Measurements from ENCODE around the gene CFAP46. TPM values are rescaled to one million over a fixed set of nuclear protein-coding genes. Genes with fewer than 3 reads are reported as not detected.

Gene CFAP46
- total RNA-seq, 1 donor from 2014 or later, result 1.3 TPM

DNA sequence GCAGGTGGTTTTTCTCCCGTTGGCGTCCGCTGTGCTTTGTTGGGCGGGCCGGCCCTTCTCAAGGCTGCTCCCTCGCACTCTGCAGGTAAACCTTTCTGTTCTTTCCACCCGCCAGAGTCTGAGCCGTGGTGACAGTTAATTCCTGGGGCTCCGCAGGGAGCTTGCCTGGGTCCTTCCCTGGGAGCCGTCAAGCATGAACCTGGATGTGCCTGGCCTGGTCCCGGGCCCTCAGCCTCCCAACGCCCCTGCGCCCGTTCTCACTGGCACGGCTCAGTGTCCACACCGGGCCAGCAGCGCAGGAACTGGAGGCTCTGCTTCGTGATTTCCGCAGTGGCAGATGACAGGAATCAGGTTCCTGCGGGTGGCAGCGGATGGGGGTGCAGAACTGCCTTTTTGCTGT is 145.5 kb downstream of the CFAP46 start:
- Histone ChIP-seq H3K4me2 (ENCODE audit: low read length) (no peak overlapping the region), H3K9ac (ENCODE audit: low read length) (no peak overlapping the region), H3K27ac (ENCODE audit: low read depth, low read length) (no peak overlapping the region), H3K4me3 (ENCODE audit: insufficient read depth, low read depth, low read length) (no peak overlapping the region), H3K4me1 (ENCODE audit: insufficient read depth, low read length) (no peaks in the 10 kb centered on the region), H3K27me3 (ENCODE audit: insufficient read depth, low read length) (peaks cover 9% of the 10 kb centered on the region), H4K20me1 (ENCODE audit: insufficient read depth, low read length) (no peaks in the 10 kb centered on the region), H3K9me3 (ENCODE audit: insufficient read depth, low read depth, low read length) (no peaks in the 10 kb centered on the region), H2AFZ (ENCODE audit: low read depth, low read length) (no peak overlapping the region), H3K36me3 (ENCODE audit: insufficient read depth, low read length) (no peaks in the 10 kb centered on the region), H3K79me2 (ENCODE audit: insufficient read depth, low read length) (no peaks in the 10 kb centered on the region)
- Mint-ChIP-seq H3K36me3 (ENCODE audit: low read depth, unreplicated experiment) (no peaks in the 10 kb centered on the region), H3K27me3 (ENCODE audit: low read depth, unreplicated experiment) (peaks cover 23% of the 10 kb centered on the region), H3K27ac (ENCODE audit: unreplicated experiment) (no peak overlapping the region), H3K4me1 (ENCODE audit: low read depth, unreplicated experiment) (no peaks in the 10 kb centered on the region), H3K9me3 (ENCODE audit: unreplicated experiment) (peaks cover 2% of the 10 kb centered on the region), H3K4me3 (ENCODE audit: unreplicated experiment) (no peak overlapping the region)
- no peak for DNase-seq (ENCODE audit: low read depth)
- TF ChIP-seq, protein P1, sequence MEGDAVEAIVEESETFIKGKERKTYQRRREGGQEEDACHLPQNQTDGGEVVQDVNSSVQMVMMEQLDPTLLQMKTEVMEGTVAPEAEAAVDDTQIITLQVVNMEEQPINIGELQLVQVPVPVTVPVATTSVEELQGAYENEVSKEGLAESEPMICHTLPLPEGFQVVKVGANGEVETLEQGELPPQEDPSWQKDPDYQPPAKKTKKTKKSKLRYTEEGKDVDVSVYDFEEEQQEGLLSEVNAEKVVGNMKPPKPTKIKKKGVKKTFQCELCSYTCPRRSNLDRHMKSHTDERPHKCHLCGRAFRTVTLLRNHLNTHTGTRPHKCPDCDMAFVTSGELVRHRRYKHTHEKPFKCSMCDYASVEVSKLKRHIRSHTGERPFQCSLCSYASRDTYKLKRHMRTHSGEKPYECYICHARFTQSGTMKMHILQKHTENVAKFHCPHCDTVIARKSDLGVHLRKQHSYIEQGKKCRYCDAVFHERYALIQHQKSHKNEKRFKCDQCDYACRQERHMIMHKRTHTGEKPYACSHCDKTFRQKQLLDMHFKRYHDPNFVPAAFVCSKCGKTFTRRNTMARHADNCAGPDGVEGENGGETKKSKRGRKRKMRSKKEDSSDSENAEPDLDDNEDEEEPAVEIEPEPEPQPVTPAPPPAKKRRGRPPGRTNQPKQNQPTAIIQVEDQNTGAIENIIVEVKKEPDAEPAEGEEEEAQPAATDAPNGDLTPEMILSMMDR (IDR thresholded peaks at IDR 0.05; ENCODE audit: insufficient read depth, low read depth, low read length), result no peak
- no peak for TF ChIP-seq EZH2 (IDR thresholded peaks at IDR 0.05; ENCODE audit: insufficient read depth, low read length)
- FAIRE-seq, result no peak

DNA sequence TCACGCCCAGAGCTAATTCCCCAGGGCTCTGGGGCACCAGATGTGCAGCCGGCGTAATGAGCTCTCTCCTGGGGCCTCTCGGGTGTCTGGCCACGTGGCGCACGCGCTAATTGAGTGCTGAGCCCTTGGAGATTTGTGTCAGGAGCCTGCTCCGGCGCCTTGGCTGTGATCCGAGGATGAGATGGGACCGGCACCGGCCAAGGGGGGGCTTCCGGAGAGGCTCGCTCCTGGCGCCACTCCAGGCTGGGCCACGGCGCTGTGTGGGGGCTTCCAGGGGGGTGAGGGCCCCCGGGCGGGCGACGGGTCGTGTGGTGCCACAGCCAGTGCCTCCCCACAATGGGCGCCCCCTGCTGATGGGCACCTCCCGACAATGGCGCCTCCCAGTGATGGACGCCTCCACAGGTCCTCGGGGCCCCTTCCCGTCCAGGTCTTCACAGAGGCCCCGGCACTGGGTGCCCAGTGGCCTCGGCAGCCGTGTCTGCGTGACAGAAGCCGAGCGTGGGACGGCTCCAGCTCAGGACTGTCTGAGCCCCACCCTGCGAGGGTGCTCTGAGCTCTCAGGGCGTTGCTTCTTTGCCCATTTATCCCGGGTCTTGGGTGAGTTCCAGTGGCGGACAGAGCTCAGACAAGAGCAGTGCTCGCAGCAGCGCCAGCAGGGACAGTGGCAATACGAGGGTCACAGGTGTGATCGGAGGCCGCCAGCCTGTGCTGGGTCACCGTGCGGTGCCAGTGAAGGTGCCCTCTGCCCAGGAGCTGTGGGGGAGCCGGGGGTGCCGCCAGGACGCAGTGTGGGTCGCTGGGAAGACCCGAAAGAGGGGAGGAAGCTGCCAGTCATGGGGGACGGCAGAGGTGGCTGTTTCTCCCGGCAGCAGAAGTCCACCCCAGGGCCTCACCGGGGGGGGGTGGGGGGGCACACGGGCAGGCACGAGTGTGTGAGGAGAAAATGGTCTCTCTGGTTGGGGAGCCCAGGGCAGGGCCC is 148.2 kb downstream of the CFAP46 start:
- no peak overlapping the region for H3K9ac ChIP-seq (ENCODE audit: low read length)
- H3K4me1 ChIP-seq (ENCODE audit: insufficient read depth, low read length), result no peaks in the 10 kb centered on the region
- H4K20me1 ChIP-seq (ENCODE audit: insufficient read depth, low read length), result no peaks in the 10 kb centered on the region
- FAIRE-seq, result no peak
- H3K4me3 ChIP-seq (ENCODE audit: insufficient read depth, low read depth, low read length), result no peak overlapping the region
- Mint-ChIP-seq H3K27me3 (ENCODE audit: low read depth, unreplicated experiment) (peaks cover 30% of the 10 kb centered on the region), H3K9me3 (ENCODE audit: unreplicated experiment) (no peaks in the 10 kb centered on the region), H3K4me1 (ENCODE audit: low read depth, unreplicated experiment) (no peaks in the 10 kb centered on the region), H3K4me3 (ENCODE audit: unreplicated experiment) (no peak overlapping the region), H3K27ac (ENCODE audit: unreplicated experiment) (no peak overlapping the region), H3K36me3 (ENCODE audit: low read depth, unreplicated experiment) (no peaks in the 10 kb centered on the region)
- no peak for DNase-seq (ENCODE audit: low read depth)
- H2AFZ ChIP-seq (ENCODE audit: low read depth, low read length), result no peak overlapping the region
- peaks cover 13% of the 10 kb centered on the region for H3K27me3 ChIP-seq (ENCODE audit: insufficient read depth, low read length)
- H3K36me3 ChIP-seq (ENCODE audit: insufficient read depth, low read length), result no peaks in the 10 kb centered on the region
- H3K79me2 ChIP-seq (ENCODE audit: insufficient read depth, low read length), result no peaks in the 10 kb centered on the region
- TF ChIP-seq, protein P1 (IDR thresholded peaks at IDR 0.05; ENCODE audit: insufficient read depth, low read depth, low read length), result no peak
- no peak for TF ChIP-seq EZH2 (IDR thresholded peaks at IDR 0.05; ENCODE audit: insufficient read depth, low read length)
- no peak overlapping the region for H3K4me2 ChIP-seq (ENCODE audit: low read length)
- no peaks in the 10 kb centered on the region for H3K9me3 ChIP-seq (ENCODE audit: insufficient read depth, low read depth, low read length)
- H3K27ac ChIP-seq (ENCODE audit: low read depth, low read length), result no peak overlapping the region

DNA sequence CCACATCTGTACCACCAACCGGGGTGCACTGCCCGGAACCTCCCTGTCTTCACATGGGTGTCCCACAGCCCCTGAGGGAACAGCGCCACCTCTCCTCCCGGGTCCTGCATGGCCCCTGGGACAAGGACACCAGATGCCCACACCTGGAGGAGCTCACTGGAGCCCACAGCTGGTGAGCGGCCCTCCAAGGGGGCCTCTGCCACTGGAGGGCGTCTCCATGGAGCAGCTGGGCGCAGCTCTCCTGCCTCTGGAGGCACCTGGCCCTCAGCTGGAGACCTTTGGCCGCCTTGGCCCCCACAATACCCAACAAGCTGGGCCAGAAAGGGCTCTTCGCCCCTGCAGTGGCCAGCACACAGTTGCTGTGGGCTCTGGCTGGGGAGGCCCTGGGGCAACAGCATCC is 149.2 kb downstream of the CFAP46 start:
- Histone ChIP-seq H3K79me2 (ENCODE audit: insufficient read depth, low read length) (no peaks in the 10 kb centered on the region), H4K20me1 (ENCODE audit: insufficient read depth, low read length) (no peaks in the 10 kb centered on the region), H3K9me3 (ENCODE audit: insufficient read depth, low read depth, low read length) (no peaks in the 10 kb centered on the region), H2AFZ (ENCODE audit: low read depth, low read length) (no peak overlapping the region), H3K27ac (ENCODE audit: low read depth, low read length) (no peak overlapping the region), H3K36me3 (ENCODE audit: insufficient read depth, low read length) (no peaks in the 10 kb centered on the region), H3K9ac (ENCODE audit: low read length) (no peak overlapping the region), H3K27me3 (ENCODE audit: insufficient read depth, low read length) (peaks cover 21% of the 10 kb centered on the region), H3K4me1 (ENCODE audit: insufficient read depth, low read length) (no peaks in the 10 kb centered on the region), H3K4me3 (ENCODE audit: insufficient read depth, low read depth, low read length) (no peak overlapping the region), H3K4me2 (ENCODE audit: low read length) (no peak overlapping the region)
- Mint-ChIP-seq H3K36me3 (ENCODE audit: low read depth, unreplicated experiment) (no peaks in the 10 kb centered on the region), H3K27me3 (ENCODE audit: low read depth, unreplicated experiment) (peaks cover 29% of the 10 kb centered on the region), H3K27ac (ENCODE audit: unreplicated experiment) (no peak overlapping the region), H3K4me3 (ENCODE audit: unreplicated experiment) (no peak overlapping the region), H3K9me3 (ENCODE audit: unreplicated experiment) (no peaks in the 10 kb centered on the region), H3K4me1 (ENCODE audit: low read depth, unreplicated experiment) (no peaks in the 10 kb centered on the region)
- no peak for FAIRE-seq
- no peak for TF ChIP-seq EZH2 (IDR thresholded peaks at IDR 0.05; ENCODE audit: insufficient read depth, low read length)
- TF ChIP-seq, protein P1 (IDR thresholded peaks at IDR 0.05; ENCODE audit: insufficient read depth, low read depth, low read length), result no peak
- no peak for DNase-seq (ENCODE audit: low read depth)

All from astrocyte (in vitro differentiated cells and primary cell).